GM19463 (cell line): ENCODE measurements around the gene MYCBP2.
"Not testable (repeated sequence)": the region's sequence is repeated elsewhere in the genome, so short reads cannot be mapped to it uniquely, and the experiment has no call there.

Source experiments
- ATAC-seq: cut with Tn5 transposase; IDR thresholded peaks from one replicate; pipeline ENCODE4 v1.9.1; 2021; ENCODE audit warnings: mild to moderate bottlenecking, moderate library complexity; ENCODE audit not compliant: unreplicated experiment

The MYCBP2 gene

DNA sequence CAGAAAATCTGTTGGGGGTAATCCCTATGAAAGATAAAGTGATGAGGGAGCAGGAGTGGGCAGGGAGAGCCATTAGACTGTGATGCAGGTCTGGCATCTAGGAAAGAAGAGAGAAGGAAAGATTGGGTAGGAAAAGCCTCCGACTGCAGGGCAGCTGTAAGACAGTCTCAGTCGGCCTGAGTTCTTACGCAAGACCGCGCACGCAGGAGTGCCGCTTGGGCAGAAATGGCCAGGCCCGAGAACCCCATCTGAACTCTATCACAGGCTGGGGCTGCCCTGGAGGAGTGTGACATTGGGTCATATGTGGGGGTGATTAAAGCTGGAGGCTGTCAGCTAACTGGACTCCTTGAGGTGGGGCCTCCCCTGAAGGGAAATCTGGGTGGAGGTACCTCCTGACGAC, 286.1 kb downstream of the MYCBP2 start:
- no peak for ATAC-seq

DNA sequence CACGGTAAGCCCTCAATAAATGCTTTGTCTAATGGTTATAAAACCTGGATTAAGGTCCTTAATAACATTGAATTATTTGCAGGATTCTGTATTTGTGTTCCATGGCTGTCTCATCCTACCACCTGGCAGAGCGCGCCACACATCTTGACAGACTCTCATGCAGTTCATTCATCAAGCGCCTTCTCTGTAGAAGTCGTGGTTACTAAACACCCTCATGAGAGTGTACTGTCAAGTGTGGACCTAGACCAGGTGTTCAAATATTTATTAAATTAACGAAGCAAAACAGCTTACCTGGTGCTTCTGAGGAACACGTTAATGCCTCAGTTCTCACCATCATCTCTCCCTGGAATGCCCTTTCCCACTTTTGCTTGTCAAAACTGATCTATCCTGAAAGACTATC, 286.8 kb downstream of the MYCBP2 start:
- ATAC-seq, result no peak

DNA sequence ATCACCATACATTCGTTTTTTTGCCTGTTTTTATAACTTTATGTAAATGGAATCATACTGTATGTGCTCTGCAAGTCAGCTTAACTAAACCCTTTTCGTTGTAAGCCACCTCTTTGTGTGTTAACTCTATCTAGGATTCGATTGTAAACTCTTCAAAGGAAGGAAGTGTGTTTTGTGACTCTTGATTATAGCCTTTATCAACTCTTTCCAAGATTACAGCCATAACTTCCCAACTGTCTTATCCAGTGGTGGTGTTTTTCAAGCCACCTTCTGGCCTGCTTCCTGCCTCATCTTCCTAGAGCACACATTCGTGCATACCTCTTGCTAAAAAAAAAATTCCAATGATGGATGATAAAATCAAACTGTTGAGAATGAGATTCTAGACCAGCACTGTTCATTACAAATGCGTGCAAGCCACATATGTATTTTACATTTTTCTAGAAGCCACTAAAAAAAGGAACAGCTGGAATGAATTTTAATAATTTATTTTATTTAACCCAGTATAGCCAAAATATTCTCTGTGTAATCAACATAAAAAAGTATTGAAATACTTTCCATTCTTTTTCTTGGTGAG, 287.9 kb downstream of the MYCBP2 start:
- no peak for ATAC-seq

DNA sequence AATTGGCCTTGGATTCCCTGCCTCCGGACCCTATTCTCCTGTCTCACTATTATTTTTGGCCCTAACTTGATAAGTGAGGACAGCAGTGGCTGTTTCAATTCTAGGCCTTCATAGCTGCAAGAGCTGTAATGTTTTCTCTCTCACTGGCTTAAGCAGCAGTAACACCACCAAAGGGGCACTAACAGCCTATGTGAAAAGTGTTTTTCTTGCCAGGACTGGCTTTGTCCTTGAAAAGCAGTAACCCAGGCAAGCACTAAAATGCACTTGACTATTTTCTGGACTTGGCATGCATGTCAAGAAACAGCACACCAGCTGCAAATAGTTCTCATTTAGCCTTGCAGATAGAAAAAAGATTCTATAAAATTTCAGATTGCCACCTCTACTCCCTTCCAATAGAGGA, 290.6 kb downstream of the MYCBP2 start:
- ATAC-seq, result no peak

DNA sequence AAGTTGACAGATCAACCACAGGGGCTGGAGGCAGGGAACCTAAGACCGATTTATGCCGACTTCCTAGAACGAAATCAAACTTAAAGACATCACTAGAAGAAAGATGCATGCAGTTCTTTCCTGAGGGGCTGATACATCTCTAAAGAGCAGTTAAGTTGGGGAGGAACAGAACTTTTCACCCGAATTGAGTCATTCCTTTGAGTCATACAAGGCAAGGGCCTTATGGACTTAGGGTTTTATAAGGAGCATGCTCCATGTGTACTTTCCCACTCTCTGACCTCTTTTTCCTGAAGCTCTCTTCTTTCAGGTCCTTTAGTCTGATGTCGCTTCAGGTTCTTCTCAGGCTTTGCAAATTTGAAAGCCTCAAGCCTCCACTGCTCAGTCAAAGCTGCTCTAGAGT, 292.0 kb downstream of the MYCBP2 start:
- ATAC-seq, result no peak

DNA sequence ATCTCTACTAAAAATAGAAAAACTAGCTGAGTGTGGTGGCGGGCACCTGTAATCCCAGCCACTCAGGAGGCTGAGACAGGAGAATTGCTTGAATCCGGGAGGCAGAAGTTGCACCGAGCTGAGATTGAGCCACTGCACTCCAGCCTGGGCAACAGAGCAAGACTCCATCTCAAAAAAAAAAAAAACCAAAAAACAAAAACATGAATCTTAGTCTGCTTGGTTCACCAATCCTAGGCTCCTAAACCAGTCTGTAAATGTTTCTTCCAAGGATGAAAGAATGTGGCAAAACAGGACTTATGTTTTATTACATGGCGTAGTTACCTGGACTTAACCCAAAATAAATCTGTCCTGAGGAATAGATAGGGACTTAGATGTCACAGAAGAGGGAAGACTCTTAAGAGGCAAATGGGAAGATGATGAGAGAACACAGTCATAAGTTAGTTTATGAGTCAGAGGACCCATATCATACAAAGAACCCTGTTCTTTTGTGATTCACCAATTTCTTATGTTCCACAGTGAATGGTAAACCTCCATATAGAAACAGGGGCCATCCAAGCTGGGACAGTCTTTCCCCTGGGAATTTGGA, 293.1 kb downstream of the MYCBP2 start:
- ATAC-seq, result no peak

DNA sequence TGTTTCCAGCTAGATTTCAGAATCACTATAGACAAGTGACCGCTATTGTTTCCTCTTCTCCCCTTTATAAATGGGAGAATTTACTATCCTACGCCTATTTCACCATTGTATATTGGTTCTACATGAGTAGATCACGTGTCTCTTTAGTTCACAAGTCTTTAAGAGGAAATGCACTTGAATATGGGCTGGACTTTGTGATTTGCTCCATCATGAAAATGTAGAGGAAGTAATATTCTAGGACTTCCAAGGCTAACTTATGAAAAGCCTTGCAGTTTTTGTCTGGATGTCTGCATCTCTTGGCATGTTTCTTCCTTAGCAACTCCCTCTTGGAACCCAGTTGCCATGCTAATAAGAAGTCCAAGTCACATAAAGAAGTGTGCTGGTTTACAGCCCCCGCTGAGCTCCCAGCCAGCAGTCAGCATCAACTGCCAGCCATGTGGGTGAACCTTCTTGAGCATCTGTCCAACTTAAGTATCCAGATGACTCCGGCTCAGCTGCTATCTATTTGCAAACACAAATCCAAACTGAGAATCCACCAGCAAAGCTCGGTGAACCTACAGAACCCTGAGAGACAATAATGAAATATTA, 295.1 kb downstream of the MYCBP2 start:
- no peak for ATAC-seq

DNA sequence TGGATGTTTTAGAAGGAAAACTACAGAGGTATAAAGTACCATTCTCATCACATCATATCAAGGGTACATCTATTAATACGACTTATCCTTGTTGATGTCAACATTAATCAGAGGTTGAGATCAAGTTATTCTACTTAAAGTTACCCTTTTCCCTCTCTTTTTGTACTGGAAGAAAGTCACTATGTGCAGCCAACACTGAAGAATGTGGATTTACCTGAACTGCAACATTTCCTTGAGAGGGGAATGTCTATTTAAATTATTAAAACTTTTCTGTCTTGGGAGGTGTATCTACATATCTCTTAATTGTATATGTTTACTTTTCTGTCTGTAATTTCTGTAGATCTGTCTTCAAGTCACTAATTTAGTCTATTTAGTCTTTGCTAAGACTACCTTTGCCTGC, 297.5 kb downstream of the MYCBP2 start:
- ATAC-seq, result no peak

DNA sequence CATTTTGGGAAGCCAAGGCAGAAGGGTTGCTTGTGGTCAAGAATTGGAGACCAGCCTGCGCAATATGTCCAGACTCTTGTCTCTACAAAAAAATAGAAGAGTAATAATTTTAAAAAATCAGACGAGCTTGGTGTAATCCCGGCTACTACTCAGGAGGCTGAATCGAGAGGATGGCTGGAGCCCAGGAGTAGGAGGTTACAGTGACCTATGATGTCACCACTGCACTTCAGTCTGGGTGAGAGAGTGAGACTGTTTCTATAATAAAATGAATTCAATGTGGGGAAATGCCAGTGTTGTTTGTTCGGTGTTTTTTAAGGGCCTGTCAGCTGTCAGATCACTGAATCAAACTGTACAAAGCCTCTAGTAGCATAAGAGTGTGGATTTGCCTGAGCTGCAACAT, 298.7 kb downstream of the MYCBP2 start:
- ATAC-seq, result no peak

DNA sequence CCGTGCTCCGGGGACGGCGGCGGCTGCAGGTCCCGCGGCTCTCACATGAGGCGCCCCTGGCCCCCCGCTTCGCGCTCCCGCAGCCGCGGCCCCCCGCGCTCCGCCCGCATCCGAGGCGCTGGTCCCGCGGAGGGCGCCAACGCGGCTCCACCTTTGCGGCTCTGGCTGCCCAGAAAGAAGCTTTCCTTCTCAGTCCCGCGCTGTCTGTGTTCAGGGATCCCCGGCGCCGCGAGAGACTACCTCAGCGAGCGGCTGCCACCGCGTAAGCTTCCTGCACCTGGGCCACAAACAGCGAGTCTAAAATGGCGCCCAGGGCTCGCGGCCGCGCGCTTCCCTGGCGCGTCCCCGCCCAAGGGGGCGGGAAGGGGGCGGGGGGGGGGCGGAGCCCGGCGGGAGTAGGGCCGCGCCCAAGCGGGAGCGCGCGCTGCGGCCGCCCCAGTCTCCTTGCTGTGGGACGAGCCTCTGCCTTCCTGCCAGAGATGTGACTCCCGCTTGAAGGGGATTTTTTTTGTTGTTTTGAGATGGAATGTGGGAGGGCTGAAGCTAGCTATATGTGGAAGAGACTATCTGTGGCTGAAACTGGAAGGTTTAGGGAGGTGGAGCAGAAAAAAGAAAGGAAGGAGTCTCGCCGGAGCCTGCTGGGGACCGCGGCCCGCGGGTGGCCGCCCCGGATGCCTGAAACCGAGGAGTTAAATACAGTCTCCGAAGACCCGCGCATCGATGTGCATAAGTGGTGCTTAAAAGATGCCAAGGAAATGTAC, 299.9 kb downstream of the MYCBP2 start, which contains the start of gene FBXL3:
Gene FBXL3, minus strand, starts transcription at position 299 of the 761 bp plus-strand sequence. CDS start 5,299 bp downstream, outside the sequence.
- ATAC-seq, result peak; percentile 50

DNA sequence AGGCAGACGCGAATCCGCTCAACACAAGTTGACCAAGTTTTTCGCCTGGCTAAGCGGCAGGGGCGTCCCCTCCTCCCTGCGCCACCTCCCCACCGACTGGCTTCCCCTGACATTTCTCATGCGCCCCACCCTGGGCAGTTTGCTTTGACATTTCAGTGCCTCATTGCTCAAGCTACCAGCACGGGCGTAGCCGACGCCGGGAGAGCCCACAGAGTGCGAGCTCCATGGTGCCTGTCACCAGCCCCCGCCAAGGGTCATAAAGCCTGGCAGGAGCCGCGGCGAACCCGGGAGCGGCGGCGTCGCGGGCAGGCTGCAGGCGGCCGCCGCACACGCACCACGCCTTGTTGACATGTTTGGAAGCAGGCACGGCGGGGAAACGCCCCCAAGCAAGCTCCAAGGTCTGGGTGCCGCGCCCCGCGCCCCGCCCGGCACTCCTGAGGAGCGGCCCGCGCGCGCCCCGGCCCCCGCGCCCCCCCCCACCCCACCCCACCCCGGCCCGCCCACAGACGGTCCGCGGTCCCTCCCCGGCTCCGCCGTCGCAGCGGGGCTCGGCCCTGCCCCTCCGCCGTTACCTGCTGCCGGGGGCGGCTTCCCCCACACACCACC, 300.5 kb downstream of the MYCBP2 start:
- peak; percentile 59 for ATAC-seq

DNA sequence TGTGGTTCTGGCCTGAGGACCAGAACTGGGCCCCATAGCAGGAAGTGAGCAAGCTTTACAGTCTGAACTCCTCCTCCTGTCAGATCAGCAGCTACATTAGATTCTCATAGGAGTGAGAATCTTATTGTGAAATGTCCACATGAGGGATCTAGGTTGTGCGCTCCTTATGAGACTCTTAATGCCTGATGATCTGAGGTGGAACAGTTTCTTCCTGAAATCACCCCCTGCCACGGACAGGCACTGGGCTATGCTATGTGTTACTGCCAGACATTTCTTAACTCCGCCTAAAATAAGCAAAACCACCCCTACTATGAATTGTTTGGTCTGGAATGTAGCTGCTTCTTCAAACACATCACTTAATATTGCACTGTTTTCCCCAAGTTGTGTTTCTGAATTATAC, 304.6 kb downstream of the MYCBP2 start:
- no peak for ATAC-seq

DNA sequence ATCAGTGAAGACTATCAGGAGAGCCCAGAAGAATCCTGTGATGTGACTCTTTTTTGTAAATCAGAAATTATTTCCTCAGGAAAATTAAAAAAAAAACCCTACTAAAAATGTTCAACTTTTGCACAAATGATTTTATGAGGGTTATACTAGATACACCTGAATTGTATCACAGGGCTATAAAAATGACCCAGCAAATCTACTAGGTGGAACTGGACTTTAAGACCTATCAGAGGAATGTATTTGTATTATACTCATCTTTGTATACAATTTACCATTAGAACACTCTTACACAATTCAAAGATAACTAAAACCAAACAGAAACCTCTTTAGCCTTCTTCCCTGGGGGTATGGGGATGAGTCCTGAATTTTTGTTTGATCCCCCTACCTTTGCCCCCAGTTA, 307.1 kb downstream of the MYCBP2 start:
- ATAC-seq, result no peak

DNA sequence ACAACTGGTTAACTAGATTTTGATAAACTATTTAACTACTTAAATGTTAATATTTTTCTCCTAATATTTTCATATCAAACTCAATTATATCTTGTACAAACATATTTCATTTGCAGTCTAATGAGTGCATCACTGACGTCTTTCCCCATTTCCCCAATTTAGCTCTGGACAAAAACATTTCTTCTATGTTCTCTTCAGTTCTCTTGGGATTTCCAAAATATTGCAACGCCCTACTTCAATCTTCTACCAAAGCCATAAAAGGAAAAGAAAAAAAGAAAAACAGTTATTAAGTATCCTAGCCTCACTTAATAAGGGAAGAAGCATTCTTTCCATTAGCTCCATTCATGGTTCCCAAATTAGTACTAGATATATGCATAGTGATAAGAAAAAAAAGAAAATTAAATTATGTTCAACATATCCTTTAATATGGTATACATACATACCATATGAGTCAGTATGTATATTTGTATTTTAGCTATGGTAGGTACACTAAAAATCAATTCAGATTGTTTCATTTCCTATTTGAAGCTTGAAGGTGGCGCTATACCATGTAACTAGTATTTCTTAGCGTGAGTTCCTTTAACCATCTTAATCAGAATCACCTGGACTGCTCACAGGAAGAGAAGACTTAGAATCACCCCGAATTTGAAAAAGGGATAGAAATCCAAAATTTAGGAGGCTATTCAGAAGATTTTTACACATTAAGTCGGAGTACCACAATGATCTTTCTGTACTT, 309.8 kb downstream of the MYCBP2 start:
- no peak for ATAC-seq

DNA sequence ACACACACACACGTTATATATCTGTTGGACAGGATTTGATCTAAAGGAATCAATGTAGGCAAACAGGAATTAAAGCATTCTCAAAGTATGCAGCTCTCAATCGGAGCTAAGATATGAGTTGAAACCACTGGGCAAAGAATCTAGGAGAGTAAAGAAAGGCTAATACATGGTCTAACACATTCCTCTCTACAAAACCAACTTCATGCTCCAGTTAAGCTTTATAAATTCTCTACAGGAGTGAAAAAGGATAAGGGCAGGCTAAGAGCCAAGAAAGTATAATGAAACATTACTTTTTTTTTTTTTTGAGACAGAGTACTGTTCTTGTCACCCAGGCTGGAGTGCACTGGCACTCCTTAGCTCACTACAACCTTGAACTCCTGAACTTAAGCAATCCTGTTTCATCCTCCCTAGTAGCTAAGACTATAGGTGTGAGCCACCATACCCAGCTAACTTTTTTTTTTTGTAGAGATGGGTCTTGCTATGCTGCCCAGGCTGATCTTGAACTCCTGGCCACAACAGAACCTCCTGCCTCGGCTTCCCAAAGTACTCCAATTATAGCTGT, 310.6 kb downstream of the MYCBP2 start:
- no peak for ATAC-seq

DNA sequence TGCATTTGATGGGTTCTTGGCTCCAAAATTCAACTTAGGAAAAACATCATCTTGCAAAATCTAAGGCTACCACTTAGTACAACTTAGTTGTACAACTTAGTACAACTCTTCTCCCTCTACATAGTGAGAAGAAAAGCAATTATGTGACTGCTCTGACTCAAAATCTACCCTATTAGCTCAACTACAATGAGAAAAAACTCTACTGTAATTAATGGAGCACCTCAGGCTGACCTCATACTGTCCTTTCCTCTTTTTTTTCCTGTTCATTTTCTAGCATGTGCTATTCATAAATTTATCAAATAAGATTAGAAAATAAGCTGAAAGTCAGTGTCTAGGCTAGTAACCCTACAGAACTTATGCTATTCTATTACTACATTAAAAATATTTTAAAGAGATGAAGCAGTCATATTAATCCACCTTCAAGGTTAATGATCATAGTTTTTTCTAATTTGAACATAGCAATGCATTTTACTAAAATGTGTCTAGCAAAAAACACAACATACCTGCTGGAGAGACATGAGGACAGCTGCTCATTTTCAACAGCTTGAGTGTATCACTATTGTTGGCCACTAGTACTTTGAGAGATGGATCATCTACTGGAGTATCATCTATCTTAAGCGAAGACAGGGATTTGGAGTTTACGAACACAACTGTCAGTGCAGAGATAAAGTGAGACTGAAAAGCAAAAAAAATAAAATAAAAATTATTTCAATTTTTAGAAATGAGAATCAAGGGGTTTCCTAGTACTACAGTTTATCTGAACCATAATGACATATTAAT, 311.8 kb downstream of the MYCBP2 start:
- ATAC-seq, result no peak

DNA sequence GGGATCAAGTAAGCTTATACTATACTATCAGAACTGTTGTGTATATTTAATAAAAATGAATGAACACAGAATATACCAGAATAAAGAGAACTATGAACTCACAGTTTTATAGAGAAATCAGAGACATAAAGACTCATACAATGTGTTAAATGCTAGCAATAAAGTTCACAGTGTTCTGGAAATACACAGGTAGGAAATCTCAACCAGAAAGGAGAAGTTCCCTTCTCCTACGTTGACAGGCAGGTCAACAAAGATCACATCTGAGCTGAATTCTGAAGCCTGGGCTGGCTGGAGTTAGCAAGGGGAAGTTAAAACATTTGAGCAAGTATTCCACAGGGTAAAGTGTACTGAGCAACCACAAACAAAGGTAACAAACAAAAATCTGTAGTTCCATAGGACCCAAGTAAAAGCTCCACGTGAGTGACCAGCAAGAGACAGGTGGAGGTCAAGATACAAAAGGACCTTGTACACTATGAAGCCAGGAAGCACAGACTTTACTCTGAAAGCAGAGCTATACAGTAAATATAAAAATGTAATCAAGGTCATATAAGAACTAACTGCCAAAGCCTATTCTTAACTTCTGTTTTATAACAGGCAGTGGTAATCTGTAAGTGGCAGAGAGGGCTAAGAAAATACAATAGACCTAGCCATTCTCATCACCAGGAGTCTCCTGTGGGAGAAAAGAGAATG, 312.9 kb downstream of the MYCBP2 start:
- ATAC-seq, result no peak

DNA sequence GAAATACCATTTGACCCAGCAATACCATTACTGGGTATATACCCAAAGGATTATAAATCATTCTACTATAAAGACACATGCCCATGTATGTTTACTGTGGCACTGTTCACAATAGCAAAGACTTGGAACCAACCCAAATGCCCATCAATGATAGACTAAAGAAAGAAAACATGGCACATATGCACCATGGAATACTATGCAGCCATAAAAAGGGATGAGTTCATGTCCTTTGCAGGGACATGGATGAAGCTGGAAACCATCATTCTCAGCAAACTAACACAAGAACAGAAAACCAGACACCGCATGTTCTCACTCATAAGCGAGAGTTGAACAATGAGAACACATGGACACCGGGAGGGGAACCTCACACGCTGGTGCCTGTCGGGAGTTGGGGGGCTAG, 317.2 kb downstream of the MYCBP2 start:
- ATAC-seq, result not testable (repeated sequence)

DNA sequence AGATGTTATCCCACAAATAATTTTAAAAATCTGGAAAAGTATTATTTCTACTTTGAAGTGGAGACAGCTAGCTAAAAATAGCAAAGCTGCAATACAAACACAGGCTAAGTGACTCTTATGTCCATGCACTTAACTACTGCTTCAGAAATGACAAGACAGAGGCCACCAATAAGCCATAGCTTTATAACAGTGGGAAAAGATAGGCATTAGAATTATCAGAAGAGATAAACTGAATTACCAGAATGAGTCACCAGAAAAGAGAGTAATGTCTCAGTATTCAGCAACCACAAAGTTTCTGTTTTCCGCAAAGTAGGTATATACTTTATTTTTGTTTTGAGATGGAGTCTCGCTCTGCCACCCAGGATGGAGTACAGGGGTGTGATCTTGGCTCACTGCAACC, 317.9 kb downstream of the MYCBP2 start:
- no peak for ATAC-seq
